ENCODE data around the gene ZC3H7B.

- TF ChIP-seq SPI1 (IDR thresholded peaks at IDR 0.05; ENCODE audit: low read depth, low read length) (no peak), POLR2AphosphoS5 (IDR thresholded peaks at IDR 0.05; ENCODE audit: low read depth, low read length) (no peak), TAF1 (IDR thresholded peaks at IDR 0.05; ENCODE audit: low read depth, low read length) (no peak), POLR2A (IDR thresholded peaks at IDR 0.05; ENCODE audit: low read depth, low read length) (no peak), POU2F2 (IDR thresholded peaks at IDR 0.05; ENCODE audit: low read depth, low read length) (no peak), PAX5 (IDR thresholded peaks at IDR 0.05; ENCODE audit: insufficient read depth, low read length, severe bottlenecking) (no peak)
Observed at GRCh38 chr22:41361716-41362310, 60.5 kb downstream of the ZC3H7B start.
